Smooth muscle cell (in vitro differentiated cells): Measurements from ENCODE around the gene ROBO4. TPM values are rescaled to one million over a fixed set of nuclear protein-coding genes. Genes with fewer than 3 reads are reported as not detected.

Source experiments
- DNase-seq: peaks from one replicate; lab custom pipeline; 2025; ENCODE audit not compliant: unreplicated experiment; lab: John Stamatoyannopoulos, UW
- H2AFZ ChIP-seq: fragments of 200-600 bp; sonication (generic); 2 replicates; pipeline ENCODE4 v1.6.0; 2016; ENCODE audit warnings: antibody characterized with exemption, low read depth, mild to moderate bottlenecking
- H3F3A ChIP-seq: fragments of 200-600 bp; sonication (generic); 2 replicates; pipeline ENCODE4 v1.6.0; 2017; ENCODE audit warnings: antibody characterized with exemption, low read depth
- H3K27ac ChIP-seq: fragments of 200-600 bp; sonication (generic); 2 replicates; pipeline ENCODE4 v1.5.1; 2016; ENCODE audit warnings: low read depth, mild to moderate bottlenecking
- H3K27me3 ChIP-seq: fragments of 200-600 bp; sonication (generic); 2 replicates; pipeline ENCODE4 v1.6.1; 2016; ENCODE audit warnings: low read depth, mild to moderate bottlenecking
- H3K36me3 ChIP-seq: fragments of 200-600 bp; sonication (generic); 2 replicates; pipeline ENCODE4 v1.5.1; 2016; ENCODE audit warnings: low read depth
- H3K4me1 ChIP-seq: fragments of 200-600 bp; sonication (generic); 2 replicates; pipeline ENCODE4 v1.5.1; 2016; ENCODE audit warnings: low read depth
- H3K4me2 ChIP-seq: fragments of 200-600 bp; sonication (generic); 2 replicates; pipeline ENCODE4 v1.6.0; 2016; ENCODE audit warnings: mild to moderate bottlenecking
- H3K4me3 ChIP-seq: fragments of 200-600 bp; sonication (generic); 2 replicates; pipeline ENCODE4 v1.5.1; 2016; ENCODE audit warnings: mild to moderate bottlenecking
- H3K79me2 ChIP-seq: fragments of 200-600 bp; sonication (generic); 2 replicates; pipeline ENCODE4 v1.6.0; 2016; ENCODE audit warnings: low read depth, mild to moderate bottlenecking
- H3K9ac ChIP-seq: fragments of 200-600 bp; sonication (generic); 2 replicates; pipeline ENCODE4 v1.6.0; 2016; ENCODE audit warnings: low read depth
- H3K9me3 ChIP-seq: fragments of 200-600 bp; sonication (generic); replicated peaks from 2 replicates; pipeline ENCODE4 v1.5.1; 2016; ENCODE audit warnings: low read depth
- H4K20me1 ChIP-seq: fragments of 200-600 bp; sonication (generic); 2 replicates; pipeline ENCODE4 v1.6.0; 2016; ENCODE audit warnings: low read depth
- CTCF ChIP-seq: fragments of 200-600 bp; sonication (generic); IDR thresholded peaks from 2 replicates; pipeline ENCODE4 v1.5.1; 2017; ENCODE audit warnings: borderline replicate concordance, mild to moderate bottlenecking, antibody characterized with exemption; ENCODE audit not compliant: insufficient read depth, poor library complexity, severe bottlenecking
- WGBS: methylation state at CpG from one replicate; pipeline ENCODE4 v1.1.7; 2016; ENCODE audit warnings: low lambda C conversion rate; 5-methylcytosine and 5-hydroxymethylcytosine counted together
- polyA plus RNA-seq: library from polyadenylated mRNA; unstranded; fragments of >200 nt; fragmentation: Nextera tagmentation; extraction: Ambion mirVana; gene quantifications from 2 replicates; pipeline ENCODE4 v1.2.1, GENCODE V29; 2016
- total RNA-seq: library from RNA; depleted of rRNA; stranded (reverse); fragments of >200 nt; gene quantifications from 2 replicates; pipeline ENCODE4 v1.2.3, GENCODE V29; 2014

Gene ROBO4
- total and polyA plus RNA-seq, 2 experiments from 2014 or later: 0.40 TPM; not detected in 1

GRCh38 chr11:124875401-124875800, 22.3 kb downstream of the ROBO4 start:
- DNase-seq: no peak
- Histone ChIP-seq H2AFZ (peak overlapping the region; percentile 67), H3K79me2 (no peaks in the 10 kb centered on the region), H3K27me3 (peaks cover 56% of the 10 kb centered on the region), H3K4me1 (no peaks in the 10 kb centered on the region), H4K20me1 (no peaks in the 10 kb centered on the region), H3K9ac (no peak overlapping the region), H3K36me3 (no peaks in the 10 kb centered on the region), H3K27ac (no peak overlapping the region), H3K4me3 (peak overlapping the region; percentile 59), H3K9me3 (no peaks in the 10 kb centered on the region), H3K4me2 (peak overlapping the region; percentile 81), H3F3A (no peaks in the 10 kb centered on the region)
- TF ChIP-seq CTCF: no peak
- WGBS: 61% methylated on average over 3 of the region's 3 CpGs

- H3K4me3 ChIP-seq: no peak overlapping the region
- no peak overlapping the region for H3K27ac ChIP-seq
- H3K4me1 ChIP-seq: no peaks in the 10 kb centered on the region
- TF ChIP-seq CTCF: no peak
- H3K4me2 ChIP-seq: no peak overlapping the region
- no peak overlapping the region for H3K9ac ChIP-seq
- H3K27me3 ChIP-seq: peaks cover 63% of the 10 kb centered on the region
- no peak overlapping the region for H2AFZ ChIP-seq
- DNase-seq: no peak
- no peaks in the 10 kb centered on the region for H3K36me3 ChIP-seq
- H3F3A ChIP-seq: no peaks in the 10 kb centered on the region
- no peaks in the 10 kb centered on the region for H3K9me3 ChIP-seq
- H3K79me2 ChIP-seq: no peaks in the 10 kb centered on the region
- WGBS: 92% methylated on average over 7 of the region's 7 CpGs
- no peaks in the 10 kb centered on the region for H4K20me1 ChIP-seq
These were observed 23.0 kb downstream of the ROBO4 start for GRCh38 chr11:124874571-124875255.

GRCh38 chr11:124873951-124874350, 23.7 kb downstream of the ROBO4 start:
- Histone ChIP-seq H3F3A (no peaks in the 10 kb centered on the region), H3K36me3 (no peaks in the 10 kb centered on the region), H2AFZ (no peak overlapping the region), H3K4me2 (no peak overlapping the region), H4K20me1 (no peaks in the 10 kb centered on the region), H3K27me3 (peaks cover 70% of the 10 kb centered on the region), H3K4me3 (no peak overlapping the region), H3K27ac (no peak overlapping the region), H3K4me1 (no peaks in the 10 kb centered on the region), H3K79me2 (no peaks in the 10 kb centered on the region), H3K9me3 (no peaks in the 10 kb centered on the region), H3K9ac (no peak overlapping the region)
- WGBS: 83% methylated on average over 8 of the region's 8 CpGs
- no peak for TF ChIP-seq CTCF
- DNase-seq: no peak

GRCh38 chr11:124872741-124873140, 24.9 kb downstream of the ROBO4 start:
- no peak overlapping the region for H3K27ac ChIP-seq
- WGBS: 38% methylated on average over 9 of the region's 9 CpGs
- DNase-seq: no peak
- no peak overlapping the region for H3K4me3 ChIP-seq
- H3K36me3 ChIP-seq: no peaks in the 10 kb centered on the region
- H3K9me3 ChIP-seq: no peaks in the 10 kb centered on the region
- no peak overlapping the region for H2AFZ ChIP-seq
- no peaks in the 10 kb centered on the region for H3K79me2 ChIP-seq
- H3K4me1 ChIP-seq: no peaks in the 10 kb centered on the region
- no peak overlapping the region for H3K4me2 ChIP-seq
- no peaks in the 10 kb centered on the region for H3F3A ChIP-seq
- peaks cover 82% of the 10 kb centered on the region for H3K27me3 ChIP-seq
- H3K9ac ChIP-seq: no peak overlapping the region
- H4K20me1 ChIP-seq: no peaks in the 10 kb centered on the region
- TF ChIP-seq CTCF: no peak
